ENCODE results near the gene SLC9A9.

SLC9A9 gene

DNA sequence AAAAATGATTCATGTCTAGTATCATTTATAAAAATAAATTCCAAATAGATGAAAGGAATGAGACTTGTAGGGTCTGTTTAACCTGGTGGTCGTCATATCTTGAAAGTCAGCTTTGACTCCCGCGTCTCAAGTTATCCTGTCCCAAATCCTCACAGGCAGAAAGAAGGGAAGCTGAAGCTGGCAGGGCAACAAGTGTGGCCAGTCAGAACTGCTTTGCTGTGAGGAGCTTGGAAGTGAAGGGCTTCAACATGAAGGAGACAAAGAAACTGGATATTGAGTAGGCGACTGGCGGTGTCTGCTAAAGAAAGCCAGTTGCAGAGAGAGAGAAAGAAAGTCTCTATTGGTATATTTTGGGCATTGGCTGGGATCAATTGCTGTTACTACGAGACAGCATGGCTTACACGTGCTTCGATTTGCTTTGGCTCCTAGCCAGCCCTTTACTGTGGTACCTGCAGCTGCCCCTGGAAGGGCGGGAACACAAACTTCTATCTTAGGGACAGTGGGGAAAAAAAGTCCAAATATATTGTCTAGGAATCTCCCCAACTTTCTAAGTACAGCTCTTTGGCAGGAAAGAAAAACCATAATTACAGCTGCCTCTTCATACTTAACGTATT lies 621.5 kb downstream of the SLC9A9 start:
- no peak overlapping the region for H3K4me3 ChIP-seq (ENCODE audit: low read length)
- no peak for TF ChIP-seq ZNF274 (IDR thresholded peaks at IDR 0.05; ENCODE audit: low read depth, low read length)

DNA sequence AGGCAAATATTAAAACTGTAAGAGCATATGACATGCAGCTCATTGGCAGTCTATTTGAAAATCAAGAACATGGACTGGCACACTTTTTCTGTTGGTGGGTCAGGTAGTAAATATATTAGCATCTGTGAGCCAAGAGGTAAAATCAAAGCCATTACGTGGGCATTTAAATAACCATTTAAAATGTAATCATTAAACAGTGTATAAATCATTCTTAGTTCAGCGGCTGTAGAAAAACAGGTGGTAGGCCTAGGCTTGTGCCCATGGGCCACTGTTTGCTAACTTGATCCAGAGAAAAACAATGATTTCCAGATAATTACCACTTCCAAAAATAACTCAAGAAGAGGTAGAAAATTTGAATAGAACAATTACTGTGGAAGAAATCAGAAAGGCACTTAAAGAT lies 623.6 kb downstream of the SLC9A9 start:
- no peak overlapping the region for H3K4me3 ChIP-seq (ENCODE audit: low read length)

DNA sequence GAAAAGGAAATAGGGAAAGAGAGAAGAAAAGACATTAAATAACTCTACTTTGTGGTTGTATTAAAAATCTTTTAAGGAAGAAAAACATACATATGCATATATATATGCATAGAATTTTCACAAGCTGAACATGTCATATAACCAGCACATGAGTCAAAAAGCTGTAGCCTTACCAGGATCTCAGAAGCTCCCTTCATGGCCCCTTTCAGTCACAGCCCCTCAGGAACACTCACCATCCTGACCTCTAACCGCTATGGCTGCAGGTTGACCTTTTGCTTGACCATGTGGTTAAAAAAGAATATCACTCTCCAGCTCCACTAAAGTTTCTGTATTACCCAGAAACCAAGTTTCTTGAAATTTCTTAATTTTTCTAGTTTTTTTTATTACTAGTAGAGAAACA lies 625.3 kb downstream of the SLC9A9 start:
- no peak overlapping the region for H3K4me3 ChIP-seq (ENCODE audit: low read length)

More for the DNA sequence above, 623.6 kb downstream of the SLC9A9 start:
- no peak for TF ChIP-seq ZNF274 (IDR thresholded peaks at IDR 0.05; ENCODE audit: low read depth, low read length)

DNA sequence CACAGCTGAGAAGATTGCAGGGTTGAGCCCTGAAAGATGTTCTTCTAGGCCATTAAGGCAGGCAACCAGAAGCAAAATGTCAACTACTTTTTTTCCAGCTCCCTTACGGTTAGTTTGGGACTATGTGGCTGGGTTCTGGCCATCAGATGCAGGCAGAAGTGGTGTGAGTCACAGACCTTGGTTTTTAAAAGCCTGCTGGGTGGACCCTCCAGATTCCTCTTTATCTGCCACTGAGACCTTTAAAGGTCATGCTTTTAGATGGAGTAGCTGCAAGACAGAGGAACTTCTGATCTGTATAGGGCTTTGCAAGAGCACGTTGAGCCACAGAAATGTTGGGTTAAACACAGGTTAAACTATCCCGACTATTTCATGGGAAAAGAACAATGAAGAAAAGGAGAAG lies 625.8 kb downstream of the SLC9A9 start:
- no peak overlapping the region for H3K4me3 ChIP-seq (ENCODE audit: low read length)
- no peak for TF ChIP-seq ZNF274 (IDR thresholded peaks at IDR 0.05; ENCODE audit: low read depth, low read length)

More for the DNA sequence above, 625.3 kb downstream of the SLC9A9 start:
- no peak for TF ChIP-seq ZNF274 (IDR thresholded peaks at IDR 0.05; ENCODE audit: low read depth, low read length)

DNA sequence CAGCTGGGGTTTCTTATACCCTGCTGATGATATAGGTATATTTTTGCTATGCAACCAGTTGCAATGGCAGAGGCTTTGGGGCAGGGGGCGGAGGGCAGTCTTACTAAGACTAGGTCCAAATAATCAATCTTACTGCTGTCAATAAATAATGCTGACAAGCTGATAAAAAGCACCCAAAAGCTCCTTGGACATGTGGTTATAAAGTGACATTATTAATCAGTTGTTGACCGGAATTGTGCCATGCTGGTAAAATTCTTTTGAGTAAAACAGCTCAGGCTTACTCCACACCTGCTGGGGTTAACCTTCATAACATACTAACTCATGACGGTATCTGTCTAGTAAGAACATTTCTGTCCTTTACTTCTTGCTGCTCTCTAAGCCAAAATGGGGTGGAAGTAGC lies 626.8 kb downstream of the SLC9A9 start:
- H3K4me3 ChIP-seq (ENCODE audit: low read length), result no peak overlapping the region
- TF ChIP-seq ZNF274 (IDR thresholded peaks at IDR 0.05; ENCODE audit: low read depth, low read length), result no peak

DNA sequence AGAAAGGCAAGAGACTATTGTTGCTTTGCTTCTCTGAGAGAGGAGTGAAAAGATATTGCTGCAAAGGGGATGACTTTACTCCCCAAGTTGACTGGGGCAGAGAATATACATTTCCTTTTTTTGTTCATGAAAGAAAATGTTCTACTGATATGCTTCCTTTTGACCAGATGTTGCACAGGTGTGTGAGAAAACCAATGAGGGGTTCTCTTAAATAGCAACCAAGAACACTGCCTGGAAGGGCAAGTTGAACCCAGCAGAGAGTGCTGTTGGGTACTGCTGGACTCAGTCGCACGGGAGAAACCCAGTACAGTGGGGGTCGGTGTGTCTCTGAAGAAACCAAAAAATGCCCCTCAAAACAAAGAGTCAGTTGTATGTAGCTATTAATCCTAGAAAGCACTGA lies 627.5 kb downstream of the SLC9A9 start:
- TF ChIP-seq ZNF274 (IDR thresholded peaks at IDR 0.05; ENCODE audit: low read depth, low read length), result no peak
- no peak overlapping the region for H3K4me3 ChIP-seq (ENCODE audit: low read length)

DNA sequence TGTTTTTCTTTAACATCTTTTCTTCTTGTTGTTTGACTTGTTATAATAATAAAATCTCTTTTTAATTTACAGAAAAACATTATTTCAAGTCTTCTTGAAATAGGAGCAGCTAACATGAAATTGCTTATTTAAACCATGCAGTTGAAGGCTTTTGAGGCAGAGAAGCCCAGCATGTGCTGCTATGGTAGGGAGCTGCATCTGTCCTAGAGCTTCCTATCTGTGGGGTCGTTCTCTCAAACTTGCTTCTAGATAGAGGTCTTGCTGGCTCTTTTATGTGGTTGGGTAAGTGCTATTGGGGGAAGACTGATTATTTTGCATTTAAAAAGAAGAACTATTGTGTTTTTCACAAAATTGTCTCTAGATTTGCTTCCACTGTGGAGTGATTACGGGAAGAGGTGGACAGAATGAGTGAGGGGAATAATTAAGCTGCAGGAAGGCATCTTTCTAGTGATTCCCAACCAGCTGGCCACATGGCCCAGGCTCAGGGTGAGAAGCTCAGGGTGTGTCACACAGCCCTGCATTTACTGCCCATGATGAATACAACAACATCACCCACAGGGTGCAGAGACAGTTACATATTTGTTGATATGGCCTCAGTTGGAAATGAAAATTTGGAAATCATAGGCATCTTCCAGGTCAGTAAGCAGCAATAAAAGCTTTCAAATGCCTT lies 630.0 kb downstream of the SLC9A9 start:
- H3K4me3 ChIP-seq (ENCODE audit: low read length), result no peak overlapping the region
- TF ChIP-seq ZNF274 (IDR thresholded peaks at IDR 0.05; ENCODE audit: low read depth, low read length), result no peak

DNA sequence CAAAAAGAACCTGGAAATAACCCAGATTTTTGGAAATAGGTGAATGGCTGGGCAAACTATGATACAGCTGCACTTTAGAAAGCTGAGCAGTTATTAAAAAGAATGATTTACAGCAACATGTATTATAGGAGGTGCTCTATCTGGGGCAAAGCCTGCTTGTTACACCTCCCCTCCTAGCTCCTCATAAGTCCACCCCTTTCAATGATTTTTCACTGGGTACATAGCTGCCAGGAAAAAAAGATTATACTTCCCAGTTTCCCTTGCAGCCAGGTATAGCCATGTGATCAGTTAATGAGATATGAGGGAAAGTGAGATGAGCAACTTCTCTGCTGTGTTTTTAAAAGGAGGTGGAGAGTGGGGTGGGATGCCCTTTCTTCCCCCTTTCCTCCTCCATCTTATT lies 631.0 kb downstream of the SLC9A9 start:
- TF ChIP-seq ZNF274 (IDR thresholded peaks at IDR 0.05; ENCODE audit: low read depth, low read length), result no peak
- H3K4me3 ChIP-seq (ENCODE audit: low read length), result no peak overlapping the region

DNA sequence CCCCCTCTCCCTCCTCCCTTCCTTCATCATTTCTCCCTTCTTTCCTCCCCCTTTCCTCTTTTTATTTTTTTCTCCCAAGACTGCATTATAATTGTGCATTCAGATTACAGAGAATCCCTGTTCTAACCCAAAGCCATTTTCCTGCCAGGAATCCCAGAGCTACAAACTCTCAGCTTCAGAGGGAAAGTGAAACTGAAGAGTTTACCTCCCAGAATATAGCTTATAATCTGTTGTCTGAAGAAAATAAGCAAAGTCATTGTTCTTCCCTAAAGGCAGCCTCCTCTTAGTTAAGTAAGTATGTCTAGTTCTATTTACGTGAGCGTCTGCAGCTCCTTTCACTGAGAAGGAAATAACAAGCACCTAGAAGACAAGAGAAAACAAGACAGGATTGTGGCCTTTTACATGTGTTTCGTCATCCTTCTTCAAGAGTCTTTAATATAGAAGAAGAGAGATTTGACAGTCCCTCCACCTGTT lies 631.5 kb downstream of the SLC9A9 start:
- H3K4me3 ChIP-seq (ENCODE audit: low read length), result no peak overlapping the region
- TF ChIP-seq ZNF274 (IDR thresholded peaks at IDR 0.05; ENCODE audit: low read depth, low read length), result no peak
